ENCODE measurements around the gene WNT4.

WNT4 gene

DNA sequence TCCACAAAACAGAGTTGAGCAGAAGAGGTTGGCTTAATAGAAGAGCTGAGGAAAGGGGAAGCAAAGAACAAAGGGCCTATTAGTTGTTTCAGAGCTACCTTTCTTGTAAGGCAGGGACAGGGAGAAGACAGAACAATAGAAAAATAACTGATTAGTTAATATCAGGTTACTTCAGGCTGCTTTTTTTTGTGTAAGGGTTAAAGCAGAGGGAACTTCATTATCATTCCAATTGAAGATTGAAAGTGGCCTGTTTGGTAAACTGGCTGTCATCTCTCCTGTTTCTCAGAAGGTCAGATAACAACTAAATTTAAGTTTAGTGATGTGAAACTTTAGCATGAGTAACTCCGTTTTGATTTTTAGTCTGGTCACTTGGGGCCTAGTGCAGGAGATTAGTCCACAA lies 68.1 kb downstream of the WNT4 start:
- no peak for DNase-seq (ENCODE audit: low spot score)

DNA sequence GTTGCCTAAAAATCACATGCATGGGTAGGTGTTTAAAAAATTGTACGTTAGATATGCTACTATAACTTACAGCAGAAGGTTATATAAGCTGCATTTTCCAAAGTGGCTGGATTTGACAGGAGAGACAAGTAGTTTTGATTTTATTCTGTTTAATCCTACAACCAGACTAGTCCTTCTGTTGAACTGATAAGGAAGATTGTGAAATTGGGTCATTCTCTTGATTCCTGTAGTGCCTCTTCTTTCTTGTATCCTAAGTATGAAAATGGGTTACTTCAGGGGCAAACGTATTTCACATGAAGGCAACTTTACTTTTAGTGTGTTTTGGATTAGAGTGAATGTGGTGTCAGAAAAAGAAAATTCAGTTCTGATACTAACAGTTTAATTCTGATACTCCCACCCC lies 71.4 kb downstream of the WNT4 start:
- DNase-seq (ENCODE audit: low spot score): no peak

Data from iPS-NIHi11 (cell line).